Lung (tissue), 12 donors: Measurements from ENCODE around the gene MYL7. TPM values are rescaled to one million over a fixed set of nuclear protein-coding genes. Genes with fewer than 3 reads are reported as not detected.

ENCODE experiments used
- ATAC-seq: fragments of 200-7000 bp; cut with Tn5 transposase; one replicate; pipeline ENCODE4 v1.9.1; 2020; ENCODE audit warnings: moderate number of reproducible peaks; ENCODE audit not compliant: insufficient read depth, low FRiP score
- DNase-seq, 3 donors: peaks; one replicate each; pipeline ENCODE4 v3.0.0-alpha.2; 2013 to 2017
- H3K27ac ChIP-seq, 2 donors: one replicate each; pipeline ENCODE4 v1.5.1; 2013; ENCODE audit warnings: mild to moderate bottlenecking in 2 of 2, moderate library complexity in 2 of 2, control low read depth in 1 of 2, inconsistent platforms in 1 of 2, low read depth in 1 of 2, low read length in 1 of 2
- H3K27me3 ChIP-seq, 3 donors: one replicate each; pipeline ENCODE4 v1.5.1; 2013; ENCODE audit warnings: low read length in 2 of 3; ENCODE audit not compliant: control insufficient read depth in 3 of 3, insufficient read depth in 3 of 3
- H3K36me3 ChIP-seq, 4 donors: one replicate each; pipeline ENCODE4 v1.5.1; 2013; ENCODE audit warnings: low read length in 4 of 4, mild to moderate bottlenecking in 1 of 4, moderate library complexity in 1 of 4; ENCODE audit not compliant: control insufficient read depth in 4 of 4, insufficient read depth in 4 of 4
- H3K4me1 ChIP-seq, 5 donors: one replicate each; pipeline ENCODE4 v1.5.1; 2013; ENCODE audit warnings: low read length in 5 of 5, mild to moderate bottlenecking in 2 of 5, moderate library complexity in 1 of 5; ENCODE audit not compliant: control insufficient read depth in 5 of 5, insufficient read depth in 5 of 5
- H3K4me3 ChIP-seq: one replicate; pipeline ENCODE4 v1.5.1; 2013; ENCODE audit warnings: mild to moderate bottlenecking, control low read depth, moderate library complexity
- H3K9ac ChIP-seq, 2 donors: one replicate each; pipeline ENCODE4 v1.5.1; 2013; ENCODE audit warnings: low read length in 2 of 2, control low read depth in 1 of 2; ENCODE audit not compliant: insufficient read depth in 1 of 2
- H3K9me3 ChIP-seq, 4 donors: one replicate each; pipeline ENCODE4 v1.5.1; 2013; ENCODE audit warnings: low read length in 3 of 4, mild to moderate bottlenecking in 1 of 4, moderate library complexity in 1 of 4; ENCODE audit not compliant: control insufficient read depth in 4 of 4, insufficient read depth in 3 of 4
- CTCF ChIP-seq: IDR thresholded peaks from 2 replicates; pipeline ENCODE4 v1.5.1; 2012; ENCODE audit warnings: mild to moderate bottlenecking; ENCODE audit errors: control extremely low read depth, extremely low read depth
- WGBS, 2 donors: extraction: QIAGEN DNeasy Blood & Tissue Kit; methylation state at CpG; one replicate each; pipeline ENCODE4 v1.1.7; 2013; 5-methylcytosine and 5-hydroxymethylcytosine counted together
- polyA plus RNA-seq, 2 donors: library from polyadenylated mRNA; stranded (reverse); fragments of 200-250 nt; gene quantifications; one replicate each; pipeline ENCODE4 v1.2.1, GENCODE V29; 2013
- total RNA-seq, 2 donors: library from RNA; depleted of rRNA in 1 of 2; stranded (reverse); fragments of >200 nt in 1 of 2; gene quantifications; one replicate each; pipeline ENCODE4 v1.2.1, GENCODE V29; 2014 to 2021
- donor health status: control.
- donor health status: control.
- donor health status: Bipolar disorder and iron deficiency.
- donor health status: healthy.
- donor health status: DM: yes; HTN: yes; CAD: no.

MYL7 gene
- total and polyA plus RNA-seq, 4 donors: 0.08 to 13.0 TPM; not detected in 2

DNA sequence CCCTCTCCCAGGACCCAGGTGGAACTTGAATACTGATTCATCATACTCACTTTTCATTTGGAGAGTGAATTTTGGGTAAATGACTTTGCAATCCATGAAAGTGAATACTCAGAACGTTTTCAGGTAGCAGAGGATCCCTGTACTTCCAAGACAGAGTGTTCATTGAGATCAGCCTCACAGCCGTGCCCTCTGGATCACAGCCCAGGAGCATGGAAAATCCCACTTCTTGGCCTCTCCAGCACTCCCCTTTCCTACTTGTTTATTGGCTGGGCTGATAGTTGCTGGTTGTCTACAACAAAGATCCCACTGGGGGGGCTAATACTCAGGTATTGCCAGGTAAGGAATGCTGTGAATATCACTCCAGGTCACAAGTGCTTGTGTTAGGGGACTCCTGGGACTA is 42.3 kb upstream of the MYL7 start:
- no peaks in the 10 kb centered on the region for H3K36me3 ChIP-seq
- no peak overlapping the region for H3K4me3 ChIP-seq
- no peak for TF ChIP-seq CTCF
- H3K9ac ChIP-seq: no peak overlapping the region
- 43 to 68% methylated on average over 2 of the region's 2 CpGs for WGBS, 2 donors
- DNase-seq: no peak
- no peak for ATAC-seq
- H3K27me3 ChIP-seq: peaks cover 0 to 5% (median 0%) of the 10 kb centered on the region in 3 donors
- no peak overlapping the region for H3K27ac ChIP-seq
- peaks cover 0 to 11% (median 2%) of the 10 kb centered on the region in 4 donors for H3K9me3 ChIP-seq
- H3K4me1 ChIP-seq: peaks cover 0 to 11% (median 5%) of the 10 kb centered on the region in 5 donors

GRCh38 chr7:44182827-44183226 is 41.7 kb upstream of the MYL7 start:
- Histone ChIP-seq H3K36me3 (no peaks in the 10 kb centered on the region), H3K27me3 (peaks cover 0 to 5% (median 0%) of the 10 kb centered on the region in 3 donors), H3K9me3 (peaks cover 0 to 11% (median 2%) of the 10 kb centered on the region in 4 donors), H3K4me1 (peaks cover 0 to 5% (median 4%) of the 10 kb centered on the region in 5 donors), H3K4me3 (no peak overlapping the region), H3K9ac (no peak overlapping the region), H3K27ac (no peak overlapping the region)
- no peak for DNase-seq
- no peak for ATAC-seq
- TF ChIP-seq CTCF: no peak
- 79 to 88% methylated on average over 5 of the region's 5 CpGs for WGBS, 2 donors

DNA sequence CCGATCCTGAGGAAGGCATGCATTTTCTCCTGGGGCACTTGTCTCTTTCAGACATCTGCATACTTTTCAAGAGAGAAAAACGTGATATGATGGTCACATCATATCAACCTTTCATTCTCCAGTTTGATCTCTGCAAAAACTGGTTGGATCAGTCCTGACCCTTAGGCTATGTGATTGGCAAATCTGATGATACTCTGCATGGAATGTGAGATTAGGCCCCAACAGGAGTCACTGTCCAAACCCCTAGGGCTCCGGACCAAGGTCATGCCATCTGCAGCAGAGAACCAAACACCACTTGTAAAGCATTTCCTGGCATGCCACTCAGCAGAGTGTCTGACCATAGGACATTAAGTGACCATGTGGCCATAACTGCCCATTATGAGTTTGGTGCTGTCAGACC is 39.5 kb upstream of the MYL7 start:
- TF ChIP-seq CTCF: no peak
- peaks cover 0 to 10% (median 0%) of the 10 kb centered on the region in 3 donors for H3K27me3 ChIP-seq
- H3K27ac ChIP-seq: no peak overlapping the region
- no peaks in the 10 kb centered on the region for H3K4me1 ChIP-seq
- DNase-seq (no peak), ATAC-seq (no peak)
- H3K9me3 ChIP-seq: peaks cover 0 to 11% (median 2%) of the 10 kb centered on the region in 4 donors
- no peaks in the 10 kb centered on the region for H3K36me3 ChIP-seq
- 61 to 75% methylated on average over 3 of the region's 3 CpGs for WGBS, 2 donors
- no peak overlapping the region for H3K4me3 ChIP-seq
- no peak overlapping the region for H3K9ac ChIP-seq

DNA sequence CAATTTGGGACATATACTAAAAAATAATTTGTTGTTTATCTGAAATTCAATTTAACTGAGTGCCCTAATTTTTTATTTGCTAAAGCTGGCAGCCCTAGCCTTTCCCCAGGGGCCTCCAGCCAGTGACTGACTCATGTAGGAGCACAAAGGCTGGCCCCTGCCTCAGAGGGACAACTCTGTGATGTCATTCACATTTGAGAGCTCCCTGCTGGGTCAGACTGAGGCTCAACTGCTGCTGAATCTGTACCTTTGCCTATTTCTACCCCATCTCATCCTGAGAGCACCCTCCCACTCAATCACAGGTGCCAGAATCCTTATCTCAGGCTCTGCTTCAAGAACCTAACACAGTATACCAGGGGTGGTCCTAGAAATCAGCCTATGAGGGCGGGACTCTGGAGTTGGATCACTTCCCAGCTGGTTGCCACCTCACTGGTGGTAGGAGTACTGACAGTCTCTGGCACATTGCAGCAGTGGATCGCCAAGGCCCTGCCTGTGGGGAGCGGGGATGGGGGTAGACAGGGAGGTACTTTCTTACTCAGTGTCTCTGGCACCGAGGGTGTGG is 36.5 kb upstream of the MYL7 start:
- H3K4me3 ChIP-seq: no peak overlapping the region
- H3K36me3 ChIP-seq: no peaks in the 10 kb centered on the region
- peaks cover 0 to 7% (median 2%) of the 10 kb centered on the region in 4 donors for H3K9me3 ChIP-seq
- DNase-seq (no peak), ATAC-seq (no peak)
- no peak overlapping the region for H3K9ac ChIP-seq
- H3K27me3 ChIP-seq: peaks cover 0 to 4% (median 0%) of the 10 kb centered on the region in 3 donors
- no peak for TF ChIP-seq CTCF
- 74 to 78% methylated on average over 4 of the region's 4 CpGs for WGBS, 2 donors
- no peaks in the 10 kb centered on the region for H3K4me1 ChIP-seq
- no peak overlapping the region for H3K27ac ChIP-seq
